Amniotic stem cell (primary cell): ENCODE data around the gene BRMS1.

Experiments
- DNase-seq: peaks from one replicate; lab custom pipeline; 2025; lab: John Stamatoyannopoulos, UW

Gene BRMS1

GRCh38 chr11:66336234-66337102 is 8.4 kb downstream of the BRMS1 start, which contains the start of gene RIN1:
Gene RIN1 (minus strand): TSS chr11:66336434. CDS start chr11:66336402, 32 bp downstream.
- peak; percentile 85 for DNase-seq

- peak; percentile 55 for DNase-seq
Measured at GRCh38 chr11:66335531-66336233, 9.2 kb downstream of the BRMS1 start.

DNA sequence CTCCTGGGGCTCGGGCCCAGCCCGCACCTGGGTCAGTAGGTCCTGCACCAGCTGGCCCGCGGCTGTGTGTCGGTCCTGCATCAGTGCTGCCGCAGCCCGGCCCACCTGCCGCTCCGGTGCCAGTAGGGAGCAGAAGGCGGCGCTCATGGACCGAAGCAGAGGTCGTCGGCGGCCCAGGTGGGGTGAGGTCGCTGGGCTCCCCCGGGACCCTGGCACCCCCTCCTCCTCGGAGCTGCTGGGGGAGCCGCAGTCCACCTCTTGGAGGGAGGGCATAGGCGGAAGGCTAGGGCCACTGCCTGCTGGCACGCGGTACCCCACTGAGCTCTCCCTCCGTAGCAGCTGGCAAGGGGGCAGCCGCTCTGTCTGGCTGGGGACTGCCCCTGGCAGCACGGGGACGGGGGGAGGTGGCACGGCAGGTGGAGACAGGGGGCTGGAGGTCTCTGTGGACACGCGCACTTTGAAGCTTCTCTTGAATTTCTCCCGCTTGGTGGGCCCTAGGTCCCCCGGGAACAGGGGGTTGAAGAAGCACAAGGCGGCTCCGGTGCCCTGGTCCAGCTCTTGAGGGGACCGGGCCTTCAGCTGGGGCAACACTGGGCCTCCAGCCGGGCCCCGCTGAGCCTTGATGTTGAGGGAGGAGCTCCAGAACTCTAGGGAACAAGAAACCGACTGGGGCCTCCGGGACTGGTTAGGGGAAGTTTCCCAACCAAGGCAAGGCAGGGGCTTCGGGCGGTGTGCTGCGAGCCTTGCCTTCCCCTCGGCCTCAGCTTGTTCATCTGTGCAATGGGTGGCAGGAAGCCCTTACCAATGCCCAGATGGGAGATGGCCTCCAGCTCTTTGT is 10.1 kb downstream of the BRMS1 start:
- no peak for DNase-seq

DNA sequence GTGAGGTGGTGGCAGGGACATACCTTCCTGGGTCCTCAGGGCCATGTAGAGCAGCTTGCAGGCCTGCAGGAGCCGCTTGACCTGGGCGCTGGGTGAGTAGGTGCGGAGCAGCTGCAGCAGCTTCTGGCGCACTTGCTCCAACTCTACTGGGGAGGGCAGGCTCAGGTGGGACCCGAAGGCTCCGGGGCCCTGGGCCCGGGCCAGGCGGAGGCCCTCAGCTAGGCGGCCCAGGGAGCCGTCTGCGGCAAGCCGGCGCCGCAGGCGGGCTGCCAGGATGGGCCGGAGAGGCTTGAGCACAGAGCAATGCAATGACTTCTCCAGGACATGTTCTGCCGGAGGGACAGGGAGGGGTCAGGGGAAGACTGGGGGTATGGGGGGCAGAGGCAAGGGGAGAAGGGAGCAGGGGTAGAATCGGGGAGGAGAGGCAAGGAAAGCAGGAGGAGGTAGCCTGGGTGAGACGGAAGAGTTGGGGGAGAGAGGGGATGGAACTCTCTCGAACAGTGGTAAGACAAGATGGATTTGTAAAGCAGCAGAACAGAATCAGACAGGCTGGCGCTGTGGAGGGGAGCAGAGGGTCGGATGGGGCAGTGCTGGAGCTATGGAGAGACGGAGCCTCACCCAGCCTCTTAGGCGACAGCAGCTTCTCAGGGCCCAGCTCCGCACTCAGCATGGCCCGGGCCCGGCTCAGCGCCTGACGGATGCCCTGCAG is 10.9 kb downstream of the BRMS1 start:
- DNase-seq: no peak

DNA sequence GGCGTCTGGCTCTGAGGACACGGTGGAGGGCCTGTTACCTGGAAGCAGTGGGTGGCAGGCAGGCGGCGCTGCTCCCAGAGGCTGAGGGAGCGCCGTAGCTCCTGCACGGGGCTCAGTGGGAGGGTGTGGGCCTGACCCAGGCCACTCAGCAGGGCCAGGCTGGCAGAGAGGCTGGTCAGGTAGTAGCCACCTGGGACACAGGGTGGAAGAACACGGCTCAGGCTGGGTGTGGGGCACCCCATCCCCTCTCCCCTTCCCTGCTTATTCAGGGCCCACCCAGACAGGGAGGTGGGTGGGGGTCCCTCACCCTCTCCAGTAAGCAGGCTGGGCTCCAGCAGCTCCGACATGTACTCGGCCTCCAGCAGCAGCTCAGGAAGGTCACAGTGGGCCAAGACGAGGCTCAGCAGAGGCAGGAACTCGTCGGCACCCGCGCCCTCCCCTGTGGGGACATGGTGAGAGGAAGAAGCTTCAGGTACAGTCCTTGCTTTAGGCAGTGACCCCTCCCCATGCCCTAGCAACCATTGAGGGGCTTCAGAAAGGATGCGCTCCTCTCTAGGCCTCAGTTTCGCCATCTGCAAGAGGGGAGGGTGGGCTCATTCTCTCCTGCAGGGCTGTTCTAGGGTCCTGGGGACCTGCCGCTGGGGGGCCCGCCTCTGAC is 11.6 kb downstream of the BRMS1 start:
- DNase-seq: no peak

DNA sequence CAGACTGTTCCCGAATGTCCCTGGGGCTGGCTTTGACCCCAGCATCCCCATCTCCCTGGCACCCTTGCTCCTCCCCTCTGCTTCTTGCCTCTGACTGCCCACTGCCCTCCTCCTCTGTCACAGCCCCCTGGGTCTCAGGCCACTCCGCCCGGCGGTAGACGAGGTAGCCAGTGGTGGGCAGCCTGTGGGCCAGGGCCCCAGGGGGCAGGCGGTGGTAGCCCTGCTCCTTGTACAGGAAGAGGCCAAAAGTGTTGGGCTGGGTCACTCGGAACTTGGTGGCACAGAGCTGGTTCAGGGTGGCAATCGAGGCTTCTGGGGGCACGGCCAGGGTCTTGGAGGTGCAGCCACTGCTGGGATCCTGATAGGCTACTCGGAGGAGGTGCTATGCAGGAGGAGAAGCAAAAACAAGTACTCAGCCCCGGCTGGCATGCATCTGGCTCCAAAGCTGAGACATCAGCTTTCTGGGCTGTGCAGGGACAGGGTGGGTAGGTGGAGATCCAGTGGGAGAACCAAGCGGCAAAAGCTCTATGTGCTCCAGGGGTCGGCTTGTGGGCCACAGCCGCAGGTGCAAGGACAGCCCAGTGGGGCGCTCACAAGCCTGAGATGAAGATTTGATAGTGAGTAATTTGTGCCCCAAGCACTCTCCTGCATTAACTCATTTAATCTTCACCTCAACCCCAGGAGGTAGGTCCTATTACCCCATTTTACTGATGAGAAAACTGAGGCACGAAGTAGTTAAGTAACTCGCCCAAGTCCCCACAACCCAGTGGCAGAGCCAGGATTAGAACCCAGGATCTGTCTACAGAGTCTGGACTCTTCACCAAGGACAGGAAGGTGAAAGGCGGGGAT is 12.3 kb downstream of the BRMS1 start:
- DNase-seq: no peak

DNA sequence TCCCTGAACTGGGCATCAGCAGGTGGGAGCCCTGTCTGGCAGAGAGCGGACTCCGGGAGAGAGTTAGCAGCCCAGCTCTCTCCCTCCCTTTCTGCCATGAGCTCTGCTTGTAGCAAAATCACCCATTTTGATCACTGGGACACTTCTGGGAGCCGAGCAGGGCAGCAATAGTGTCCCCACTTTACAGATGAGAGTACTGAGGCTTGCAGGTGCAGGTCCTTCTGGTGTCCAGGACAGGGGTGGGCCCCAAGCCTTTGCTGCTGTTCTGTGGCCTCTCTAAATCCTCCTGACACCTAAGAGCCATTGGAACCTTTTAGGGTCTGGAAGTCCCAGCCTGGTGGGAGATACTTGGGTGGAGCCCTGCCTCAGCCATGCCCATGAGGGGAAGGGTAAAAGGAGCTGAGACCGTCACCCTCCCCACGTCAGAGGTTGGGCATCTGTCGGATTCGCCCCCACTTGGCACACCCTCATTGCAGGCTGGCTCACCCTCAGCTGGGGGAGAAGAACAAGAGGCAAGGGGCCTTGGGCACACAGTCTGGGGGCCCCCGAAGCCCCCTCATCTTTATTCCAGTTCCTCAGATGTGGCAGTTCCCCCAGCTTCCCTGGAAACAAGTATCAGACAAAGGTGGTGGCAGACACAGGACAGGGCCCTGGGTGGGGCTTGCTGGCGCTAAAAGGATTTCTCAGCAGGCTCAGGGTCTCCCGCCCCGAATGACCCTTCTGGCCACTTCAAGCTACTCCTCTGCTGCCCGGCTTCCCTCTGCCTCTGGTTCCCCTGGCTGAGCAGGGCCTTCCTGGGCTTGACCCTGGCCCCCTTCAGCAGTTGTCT is 13.1 kb downstream of the BRMS1 start:
- no peak for DNase-seq

- no peak for DNase-seq
Measured at GRCh38 chr11:66330931-66331330, 14.0 kb downstream of the BRMS1 start.

DNA sequence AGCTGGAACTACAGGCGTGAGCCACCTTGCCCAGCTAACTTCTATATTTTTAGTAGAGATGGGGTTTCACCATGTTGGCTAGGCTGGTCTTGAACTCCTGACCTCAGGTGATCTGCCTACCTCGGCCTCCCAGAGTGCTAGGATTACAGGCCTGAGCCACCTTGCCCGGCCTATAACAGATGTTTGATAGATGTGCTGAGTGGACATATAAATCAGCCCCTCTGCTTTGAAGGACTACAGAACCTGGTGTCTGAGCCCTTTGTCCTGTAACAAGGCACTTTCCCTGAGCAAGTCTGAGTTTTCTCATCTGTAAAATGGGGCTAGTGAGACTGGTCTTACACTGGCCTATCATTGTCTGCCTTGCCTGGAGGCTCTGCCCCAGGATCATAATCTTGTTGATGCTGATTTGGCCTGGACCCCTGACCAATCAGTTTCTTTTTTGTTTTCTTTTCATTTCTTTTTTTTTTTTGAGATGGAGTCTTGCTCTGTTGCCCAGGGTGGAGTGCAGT is 15.7 kb downstream of the BRMS1 start:
- no peak for DNase-seq

DNA sequence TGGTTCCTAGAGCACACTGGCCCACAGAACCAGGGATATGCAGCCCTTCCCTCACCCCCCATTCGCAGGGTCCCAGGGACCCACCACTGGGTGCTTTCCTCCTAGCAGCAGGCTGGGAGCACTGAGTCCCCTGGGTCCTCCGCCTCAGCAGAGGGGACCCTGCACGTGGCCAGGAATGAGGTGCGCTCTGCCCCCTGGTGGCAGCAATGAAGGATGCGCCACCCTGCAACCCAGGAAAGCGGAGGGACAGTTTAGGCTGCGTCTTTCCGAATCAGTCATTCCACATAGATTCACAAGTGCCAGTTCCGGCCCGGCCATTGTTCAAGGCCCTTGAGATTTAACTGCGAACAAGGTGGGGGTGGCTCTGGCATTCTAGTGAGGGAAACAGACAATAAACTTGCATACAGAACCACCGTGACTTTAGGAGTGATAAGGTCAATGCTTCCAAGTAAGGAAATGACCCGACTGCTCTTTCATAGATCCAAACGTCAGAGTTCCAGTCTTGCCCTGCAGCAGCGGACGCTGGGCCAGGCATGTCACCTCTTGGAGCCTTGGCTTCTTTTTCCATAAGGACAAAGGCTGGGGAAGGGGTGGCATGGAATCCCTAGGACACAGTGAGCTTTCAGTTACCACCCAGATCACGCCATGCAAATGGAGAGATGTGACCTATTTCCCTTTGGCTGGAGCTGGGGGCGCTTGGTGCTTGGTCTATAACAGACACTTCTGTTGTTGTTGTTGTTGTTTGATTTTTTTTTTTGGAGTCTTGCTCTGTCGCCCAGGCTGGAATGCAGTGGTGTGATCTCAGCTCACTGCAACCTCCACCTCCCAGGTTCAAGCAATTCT is 16.4 kb downstream of the BRMS1 start:
- no peak for DNase-seq

- DNase-seq: no peak
Measured at GRCh38 chr11:66328031-66328301, 16.9 kb downstream of the BRMS1 start.

DNA sequence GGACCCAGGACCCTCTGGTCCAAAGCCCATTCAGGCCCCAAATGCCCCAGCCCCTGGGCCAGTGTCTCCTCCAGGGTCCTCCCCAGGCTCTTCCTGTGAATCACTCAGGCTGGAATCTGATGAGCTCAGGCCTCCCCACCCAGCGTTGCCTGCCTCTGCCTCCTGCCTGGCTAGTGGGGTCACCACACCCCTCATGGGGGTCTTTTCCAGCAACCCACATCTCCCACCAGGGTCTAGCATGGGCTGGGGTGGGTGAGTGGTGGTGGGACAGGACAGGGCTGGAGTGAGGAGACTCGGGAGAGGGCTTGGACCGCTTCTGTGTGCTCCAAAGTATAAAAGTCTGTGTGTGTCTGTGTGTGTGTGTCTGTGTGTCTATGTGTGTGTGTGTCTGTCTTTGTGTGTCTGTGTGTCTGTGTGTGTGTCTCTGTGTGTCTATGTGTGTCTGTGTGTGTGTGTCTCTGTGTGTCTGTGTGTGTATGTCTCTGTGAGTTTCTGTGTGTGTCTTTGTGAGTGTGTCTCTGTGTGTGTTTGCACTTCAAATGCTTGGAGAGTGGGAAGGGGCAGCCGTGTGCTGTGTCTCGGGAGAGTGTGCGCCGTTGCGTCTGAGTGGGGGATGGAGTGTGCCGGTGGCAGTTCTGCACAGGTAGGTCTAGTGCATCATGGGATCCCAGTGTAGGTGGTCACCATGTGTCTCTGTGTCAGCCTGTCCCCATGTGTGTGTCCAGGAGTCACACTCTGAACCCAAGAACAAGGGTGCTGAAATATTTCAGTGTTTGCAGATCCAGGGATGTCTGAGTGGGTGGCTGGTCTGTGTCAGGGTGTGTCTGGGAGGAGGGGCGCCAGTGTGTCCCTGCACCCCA is 17.5 kb downstream of the BRMS1 start:
- peak; percentile 52 for DNase-seq

DNA sequence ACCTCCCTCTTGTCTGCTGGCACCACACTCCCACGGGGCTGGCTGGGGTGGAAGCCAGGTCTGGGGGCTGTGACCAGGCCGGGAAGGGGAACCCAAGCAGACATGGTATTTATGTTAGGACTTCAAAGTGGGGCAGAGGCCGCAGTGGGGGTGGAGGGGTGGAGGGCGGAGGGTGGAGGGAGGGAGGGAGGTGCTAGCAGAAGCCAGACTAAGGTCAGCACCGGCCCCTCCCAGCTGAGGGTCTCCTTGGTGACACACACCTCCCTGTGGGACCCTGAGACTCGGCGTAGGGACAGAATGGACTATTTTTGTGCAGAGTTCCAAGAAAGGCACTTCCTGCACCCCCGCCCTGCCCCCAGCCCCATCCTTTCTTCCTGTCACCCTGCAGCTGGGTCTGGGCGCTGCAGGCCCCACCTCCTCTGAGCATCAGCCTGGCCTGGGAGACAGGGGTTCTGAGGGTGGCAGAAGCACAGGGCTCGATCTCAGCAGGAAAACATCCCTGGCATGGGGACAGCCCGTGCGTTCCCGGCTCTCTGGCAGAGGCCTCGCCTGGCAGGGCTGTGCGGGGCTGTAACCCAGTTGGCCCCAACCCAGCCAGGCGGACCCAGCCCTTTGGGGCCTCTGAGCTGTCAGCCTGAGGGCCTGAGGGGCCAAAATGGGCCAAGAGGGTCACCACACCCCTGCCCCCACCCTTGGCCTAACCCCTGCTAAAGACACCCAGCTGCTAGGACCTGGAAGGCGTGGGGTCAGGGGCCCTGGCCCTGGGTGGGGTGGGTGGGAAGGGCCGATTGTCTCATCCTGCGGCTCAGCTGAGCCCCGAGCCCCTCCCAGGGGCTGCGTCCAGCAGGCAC is 18.4 kb downstream of the BRMS1 start:
- DNase-seq: no peak

DNA sequence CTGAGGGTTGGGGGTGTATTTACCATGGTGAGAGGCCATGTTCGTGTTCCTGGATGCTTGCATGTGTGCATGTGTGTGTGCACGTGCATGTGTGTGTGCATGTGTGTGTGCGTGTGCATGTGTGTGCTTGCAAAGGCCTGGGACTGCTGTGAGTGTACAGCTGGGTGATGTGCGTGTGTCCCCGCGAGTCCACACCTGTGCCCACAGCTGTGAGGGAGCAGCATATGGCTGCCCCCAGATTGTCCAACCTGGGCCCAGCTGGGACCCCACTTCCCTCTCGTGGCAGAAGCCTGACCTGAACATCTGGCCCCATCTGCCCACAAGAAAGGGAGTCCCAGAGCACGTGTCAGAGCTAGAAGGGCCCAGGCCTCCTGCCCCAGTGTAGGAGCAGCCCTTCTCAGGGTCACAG is 19.6 kb downstream of the BRMS1 start:
- no peak for DNase-seq

DNA sequence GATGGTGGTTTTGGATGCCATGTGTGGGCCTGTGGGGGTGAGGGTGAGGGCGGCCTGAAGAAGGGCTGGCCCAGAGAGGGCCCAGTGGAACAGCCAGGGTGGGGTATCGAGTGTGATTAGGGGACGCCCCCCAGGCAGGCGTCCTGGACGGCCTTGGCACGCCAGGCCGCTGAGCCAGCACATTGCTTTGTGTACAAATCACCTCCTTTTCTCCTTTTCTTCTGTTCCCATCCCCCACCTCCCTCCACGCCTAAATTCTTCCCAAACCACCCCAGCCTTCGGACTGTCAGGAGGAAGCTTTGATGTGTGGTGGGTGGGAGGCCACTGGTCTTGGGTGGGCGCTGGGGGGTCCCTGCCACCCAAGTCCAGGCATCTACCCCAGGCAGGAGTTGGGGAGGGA is 20.2 kb downstream of the BRMS1 start:
- no peak for DNase-seq

GRCh38 chr11:66323684-66324083 is 21.2 kb downstream of the BRMS1 start:
- DNase-seq: no peak
